Measurements from ENCODE around the gene CITED2. TPM values are rescaled to one million over a fixed set of nuclear protein-coding genes. Genes with fewer than 3 reads are reported as not detected.

Gene CITED2
- total RNA-seq, 3 donors from 2014 or later (not counting 1 experiment from before 2014, with no cell fraction given) = 89.8 to 152 (median 112) TPM

DNA sequence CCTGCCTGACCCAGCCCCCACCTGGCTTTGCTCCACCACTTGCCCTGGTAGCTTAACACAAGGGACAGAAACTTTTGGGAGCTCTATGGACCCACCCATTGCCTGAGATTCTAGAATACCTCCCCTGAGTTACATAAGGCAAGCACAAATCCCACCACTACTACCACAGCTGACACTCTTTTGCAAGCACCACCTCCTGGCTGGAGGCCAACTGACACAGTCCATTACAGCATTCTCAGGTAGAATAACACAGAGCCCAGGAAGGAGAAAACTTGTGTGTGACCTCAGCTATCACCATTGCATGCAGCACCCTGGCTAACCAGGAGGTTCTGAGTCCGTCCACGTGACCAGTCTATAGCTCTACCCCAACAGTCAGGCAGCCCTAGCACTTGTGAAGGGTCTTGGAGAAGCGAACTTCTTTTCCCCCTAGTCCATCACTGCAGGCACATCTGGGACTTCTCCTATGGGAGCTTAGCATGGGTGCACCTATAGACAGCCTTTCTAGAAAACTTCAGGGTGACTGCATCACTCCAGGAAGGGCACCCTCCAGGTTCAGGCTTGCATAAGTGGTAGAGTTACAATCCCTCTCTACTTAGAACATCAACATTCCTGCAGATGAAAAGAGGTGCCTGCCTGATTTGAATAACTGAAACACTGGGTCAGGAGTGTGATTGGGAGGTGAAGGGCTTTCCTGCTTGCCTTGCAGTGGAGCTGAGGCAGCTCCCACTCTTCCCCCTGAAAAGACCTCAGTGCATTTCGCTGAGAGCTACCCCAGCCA lies 30.1 kb downstream of the CITED2 start:
- Histone ChIP-seq H3K9me3 (ENCODE audit: control insufficient read depth, insufficient read depth, low read length) (no peaks in the 10 kb centered on the region), H3K36me3 (ENCODE audit: control insufficient read depth, insufficient read depth, low read length) (no peaks in the 10 kb centered on the region), H3K4me3 (ENCODE audit: low read length) (no peak overlapping the region), H3K4me1 (ENCODE audit: control insufficient read depth, insufficient read depth, low read length) (peaks cover 7% of the 10 kb centered on the region), H3K27me3 (ENCODE audit: control insufficient read depth, insufficient read depth, low read length) (no peaks in the 10 kb centered on the region), H3K27ac (ENCODE audit: low read length) (no peak overlapping the region)
- Mint-ChIP-seq H3K27ac (no peak overlapping the region), H3K4me3 (no peak overlapping the region), H3K9me3 (no peaks in the 10 kb centered on the region), H3K36me3 (no peaks in the 10 kb centered on the region), H3K27me3 (ENCODE audit: low read depth in 2 of 2) (no peaks in the 10 kb centered on the region), H3K4me1 (peaks cover 10 to 13% of the 10 kb centered on the region in 2 donors)
- intact Hi-C loops (cut with micrococcal nuclease) = no loop called here
- DNase-seq = no peak
- ATAC-seq = no peak
- 94% methylated on average over 4 of the region's 4 CpGs for WGBS (ENCODE audit: insufficient coverage)
- TF ChIP-seq, protein P1, sequence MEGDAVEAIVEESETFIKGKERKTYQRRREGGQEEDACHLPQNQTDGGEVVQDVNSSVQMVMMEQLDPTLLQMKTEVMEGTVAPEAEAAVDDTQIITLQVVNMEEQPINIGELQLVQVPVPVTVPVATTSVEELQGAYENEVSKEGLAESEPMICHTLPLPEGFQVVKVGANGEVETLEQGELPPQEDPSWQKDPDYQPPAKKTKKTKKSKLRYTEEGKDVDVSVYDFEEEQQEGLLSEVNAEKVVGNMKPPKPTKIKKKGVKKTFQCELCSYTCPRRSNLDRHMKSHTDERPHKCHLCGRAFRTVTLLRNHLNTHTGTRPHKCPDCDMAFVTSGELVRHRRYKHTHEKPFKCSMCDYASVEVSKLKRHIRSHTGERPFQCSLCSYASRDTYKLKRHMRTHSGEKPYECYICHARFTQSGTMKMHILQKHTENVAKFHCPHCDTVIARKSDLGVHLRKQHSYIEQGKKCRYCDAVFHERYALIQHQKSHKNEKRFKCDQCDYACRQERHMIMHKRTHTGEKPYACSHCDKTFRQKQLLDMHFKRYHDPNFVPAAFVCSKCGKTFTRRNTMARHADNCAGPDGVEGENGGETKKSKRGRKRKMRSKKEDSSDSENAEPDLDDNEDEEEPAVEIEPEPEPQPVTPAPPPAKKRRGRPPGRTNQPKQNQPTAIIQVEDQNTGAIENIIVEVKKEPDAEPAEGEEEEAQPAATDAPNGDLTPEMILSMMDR (IDR thresholded peaks at IDR 0.05) = no peak

DNA sequence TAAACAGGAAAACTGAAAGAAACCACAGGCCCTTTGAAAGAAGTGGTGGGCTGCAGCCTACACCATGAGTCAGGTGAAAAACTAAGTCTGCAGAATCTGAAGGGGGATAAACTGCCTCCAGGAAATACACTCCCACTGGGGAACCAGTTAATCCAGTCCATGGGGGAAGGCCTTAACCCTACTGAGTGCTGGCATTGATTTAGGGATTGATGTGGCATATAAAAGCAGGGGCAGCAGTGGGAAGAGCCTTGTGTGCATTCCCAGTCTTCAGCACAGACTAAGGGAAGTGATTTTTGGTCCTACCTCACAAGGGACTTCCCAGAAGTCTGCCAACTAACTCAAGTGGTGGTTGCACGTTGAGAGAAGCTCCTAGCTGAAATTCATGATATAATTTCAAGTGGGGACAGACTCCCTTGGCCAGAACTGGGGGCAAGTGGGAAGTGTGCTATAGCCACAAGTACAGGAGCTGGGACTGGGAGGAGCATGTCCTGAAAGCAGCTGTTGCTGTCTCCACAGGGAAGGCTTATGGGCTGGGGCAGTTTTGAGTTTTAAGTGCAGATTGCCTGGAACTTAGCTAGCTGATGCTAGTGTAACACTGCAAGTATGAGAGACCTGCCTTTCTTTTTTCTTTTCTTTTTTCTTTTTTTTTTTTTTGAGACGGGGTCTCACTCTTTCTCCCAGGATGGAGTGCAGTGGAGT lies 31.2 kb downstream of the CITED2 start:
- Mint-ChIP-seq H3K4me3 (no peak overlapping the region), H3K4me1 (peaks cover 10 to 13% of the 10 kb centered on the region in 2 donors)
- WGBS (ENCODE audit: insufficient coverage) = 14% methylated on average over 1 of the region's 2 CpGs

DNA sequence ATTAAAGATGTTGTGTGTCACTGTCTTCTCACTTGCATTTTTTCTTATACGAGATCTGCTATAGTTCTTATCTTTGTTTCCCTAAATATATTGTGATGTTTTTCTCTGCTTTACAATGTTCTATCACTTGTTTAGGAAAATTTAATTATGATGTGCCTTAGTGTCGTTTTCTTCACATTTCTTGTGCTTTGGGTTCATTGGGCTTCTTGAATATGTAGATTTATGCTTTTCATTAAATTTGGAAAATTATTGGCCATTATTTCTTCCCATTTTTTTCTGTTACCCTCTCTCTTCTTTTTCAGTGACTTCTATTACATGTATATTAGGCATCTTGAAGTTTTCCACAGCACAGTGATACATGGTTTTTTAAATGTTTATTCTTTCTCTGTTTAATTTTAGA lies 33.4 kb downstream of the CITED2 start:
- Mint-ChIP-seq H3K9me3 (no peaks in the 10 kb centered on the region), H3K36me3 (no peaks in the 10 kb centered on the region), H3K4me1 (peaks cover 10 to 13% of the 10 kb centered on the region in 2 donors), H3K27me3 (ENCODE audit: low read depth in 2 of 2) (no peaks in the 10 kb centered on the region), H3K4me3 (no peak overlapping the region), H3K27ac (no peak overlapping the region)
- ATAC-seq (no peak), DNase-seq (no peak)
- no CpG with 5 or more reads among the region's 2 CpGs for WGBS (ENCODE audit: insufficient coverage)
- no peak overlapping the region for H3K4me3 ChIP-seq (ENCODE audit: low read length)
- no peaks in the 10 kb centered on the region for H3K36me3 ChIP-seq (ENCODE audit: control insufficient read depth, insufficient read depth, low read length)
- no peak overlapping the region for H3K27ac ChIP-seq (ENCODE audit: low read length)
- intact Hi-C loops (cut with micrococcal nuclease) = no loop called here
- H3K27me3 ChIP-seq (ENCODE audit: control insufficient read depth, insufficient read depth, low read length) = no peaks in the 10 kb centered on the region
- H3K9me3 ChIP-seq (ENCODE audit: control insufficient read depth, insufficient read depth, low read length) = no peaks in the 10 kb centered on the region
- H3K4me1 ChIP-seq (ENCODE audit: control insufficient read depth, insufficient read depth, low read length) = peaks cover 7% of the 10 kb centered on the region
- TF ChIP-seq, protein P1 (IDR thresholded peaks at IDR 0.05) = no peak

More for the DNA sequence above, 31.2 kb downstream of the CITED2 start:
- no peaks in the 10 kb centered on the region for H3K36me3 Mint-ChIP-seq
- H3K9me3 Mint-ChIP-seq = no peaks in the 10 kb centered on the region
- TF ChIP-seq, protein P1 (IDR thresholded peaks at IDR 0.05) = no peak
- Histone ChIP-seq H3K27ac (ENCODE audit: low read length) (no peak overlapping the region), H3K4me3 (ENCODE audit: low read length) (no peak overlapping the region), H3K27me3 (ENCODE audit: control insufficient read depth, insufficient read depth, low read length) (no peaks in the 10 kb centered on the region), H3K9me3 (ENCODE audit: control insufficient read depth, insufficient read depth, low read length) (no peaks in the 10 kb centered on the region), H3K4me1 (ENCODE audit: control insufficient read depth, insufficient read depth, low read length) (peaks cover 7% of the 10 kb centered on the region), H3K36me3 (ENCODE audit: control insufficient read depth, insufficient read depth, low read length) (no peaks in the 10 kb centered on the region)
- intact Hi-C loops (cut with micrococcal nuclease) = no loop called here
- ATAC-seq (no peak), DNase-seq (no peak)
- no peaks in the 10 kb centered on the region for H3K27me3 Mint-ChIP-seq (ENCODE audit: low read depth in 2 of 2)
- H3K27ac Mint-ChIP-seq = no peak overlapping the region
